Nephron progenitor cell (in vitro differentiated cells): ENCODE data around the gene CCDC33.
A peak's percentile ranks its signal among the peaks of the same experiment; 100 is the strongest.

Source experiments
- DNase-seq: peaks from one replicate; pipeline ENCODE4 v3.0.0; 2021
- H3K27ac Mint-ChIP-seq: 2 replicates; pipeline ENCODE4 v1.8.0; 2021; ENCODE audit warnings: mild to moderate bottlenecking, moderate library complexity, mixed read lengths
- H3K27me3 Mint-ChIP-seq: 2 replicates; pipeline ENCODE4 v1.8.0; 2021; ENCODE audit warnings: mild to moderate bottlenecking, low read depth, mixed read lengths; ENCODE audit not compliant: poor library complexity
- H3K36me3 Mint-ChIP-seq: 2 replicates; pipeline ENCODE4 v1.8.0; 2021; ENCODE audit warnings: low read depth, mixed read lengths
- H3K4me1 Mint-ChIP-seq: 2 replicates; pipeline ENCODE4 v1.8.0; 2021; ENCODE audit warnings: mixed read lengths
- H3K4me3 Mint-ChIP-seq: 2 replicates; pipeline ENCODE4 v1.8.0; 2021; ENCODE audit warnings: mild to moderate bottlenecking, moderate library complexity, mixed read lengths
- H3K9me3 Mint-ChIP-seq: 2 replicates; pipeline ENCODE4 v1.8.0; 2021; ENCODE audit warnings: mild to moderate bottlenecking, moderate library complexity, mixed read lengths
- CTCF ChIP-seq: fragments of 200-600 bp; sonication (generic); IDR thresholded peaks from 2 replicates; pipeline ENCODE4 v1.5.0; 2021; ENCODE audit warnings: antibody characterized with exemption

Gene CCDC33

GRCh38 chr15:74340150-74340549 lies 104.0 kb downstream of the CCDC33 start:
- H3K4me3 Mint-ChIP-seq = no peak overlapping the region
- no peak for DNase-seq

GRCh38 chr15:74343127-74343796 lies 107.1 kb downstream of the CCDC33 start:
- TF ChIP-seq CTCF = no peak
- Mint-ChIP-seq H3K27me3 (peaks cover 11% of the 10 kb centered on the region), H3K4me1 (peaks cover 21% of the 10 kb centered on the region), H3K4me3 (no peak overlapping the region), H3K9me3 (no peaks in the 10 kb centered on the region), H3K36me3 (no peaks in the 10 kb centered on the region), H3K27ac (no peak overlapping the region)
- no peak for DNase-seq

More at GRCh38 chr15:74340150-74340549, 104.0 kb downstream of the CCDC33 start:
- no peaks in the 10 kb centered on the region for H3K36me3 Mint-ChIP-seq
- H3K27me3 Mint-ChIP-seq = peaks cover 16% of the 10 kb centered on the region
- peaks cover 15% of the 10 kb centered on the region for H3K4me1 Mint-ChIP-seq
- H3K9me3 Mint-ChIP-seq = no peaks in the 10 kb centered on the region
- H3K27ac Mint-ChIP-seq = no peak overlapping the region
- TF ChIP-seq CTCF = no peak

- Mint-ChIP-seq H3K36me3 (no peaks in the 10 kb centered on the region), H3K9me3 (no peaks in the 10 kb centered on the region), H3K27me3 (peaks cover 11% of the 10 kb centered on the region), H3K27ac (no peak overlapping the region), H3K4me1 (peaks cover 24% of the 10 kb centered on the region), H3K4me3 (no peak overlapping the region)
- TF ChIP-seq CTCF = no peak
- no peak for DNase-seq
These were observed 107.6 kb downstream of the CCDC33 start for GRCh38 chr15:74343797-74344127.

- no peaks in the 10 kb centered on the region for H3K36me3 Mint-ChIP-seq
- peaks cover 7% of the 10 kb centered on the region for H3K27me3 Mint-ChIP-seq
- H3K27ac Mint-ChIP-seq = peak overlapping the region; percentile 25
- peak overlapping the region; percentile 28 for H3K4me3 Mint-ChIP-seq
- peaks cover 29% of the 10 kb centered on the region for H3K4me1 Mint-ChIP-seq
- H3K9me3 Mint-ChIP-seq = no peaks in the 10 kb centered on the region
- DNase-seq = no peak
- TF ChIP-seq CTCF = no peak
These were observed 108.9 kb downstream of the CCDC33 start for GRCh38 chr15:74345051-74345450.

- DNase-seq = no peak
- H3K4me1 Mint-ChIP-seq = peaks cover 44% of the 10 kb centered on the region
- peaks cover 3% of the 10 kb centered on the region for H3K36me3 Mint-ChIP-seq
- peaks cover 4% of the 10 kb centered on the region for H3K9me3 Mint-ChIP-seq
- no peak overlapping the region for H3K4me3 Mint-ChIP-seq
- no peak overlapping the region for H3K27ac Mint-ChIP-seq
- TF ChIP-seq CTCF = no peak
- H3K27me3 Mint-ChIP-seq = peaks cover 3% of the 10 kb centered on the region
These were observed 111.7 kb downstream of the CCDC33 start for GRCh38 chr15:74347757-74348250.

GRCh38 chr15:74349241-74349778 lies 113.2 kb downstream of the CCDC33 start:
- H3K4me3 Mint-ChIP-seq = no peak overlapping the region
- H3K4me1 Mint-ChIP-seq = peaks cover 42% of the 10 kb centered on the region
- no peak for DNase-seq
- H3K27me3 Mint-ChIP-seq = no peaks in the 10 kb centered on the region
- peaks cover 19% of the 10 kb centered on the region for H3K9me3 Mint-ChIP-seq
- peaks cover 13% of the 10 kb centered on the region for H3K36me3 Mint-ChIP-seq
- TF ChIP-seq CTCF = no peak
- no peak overlapping the region for H3K27ac Mint-ChIP-seq
